ENCODE measurements around the gene ZNF837. TPM values are rescaled to one million over a fixed set of nuclear protein-coding genes. Genes with fewer than 3 reads are reported as not detected.

ZNF837 gene
- total and polyA plus RNA-seq, 2 of the 4 experiments (the other 2 are of a cell fraction) = 0.54 to 1.2 TPM

- TF ChIP-seq ELK1 (IDR thresholded peaks at IDR 0.05; ENCODE audit: borderline replicate concordance, low read depth, low read length) (no peak), RCOR1 (IDR thresholded peaks at IDR 0.05; ENCODE audit: insufficient replicate concordance, low read length) (no peak)
Observed at GRCh38 chr19:58387338-58388174, 6.7 kb upstream of the ZNF837 start (continued).

Measured in IMR-90 (cell line).